Stimulated activated CD4-positive, alpha-beta T cell treated with anti-CD3 and anti-CD28 coated beads, Interleukin-1b, Interleukin-23, amount 100 ng/mL, for 1 hour (primary cell): Measurements from ENCODE around the gene CYP2S1.
A peak's percentile ranks its signal among the peaks of the same experiment; 100 is the strongest.
"Not testable (repeated sequence)": the region's sequence is repeated elsewhere in the genome, so short reads cannot be mapped to it uniquely, and the experiment has no call there.

Source experiments
- DNase-seq, 2 donors: peaks; one replicate each; pipeline ENCODE4 v3.0.0-alpha.2; 2020; ENCODE audit warnings: low read depth in 2 of 2

The CYP2S1 gene, protein sequence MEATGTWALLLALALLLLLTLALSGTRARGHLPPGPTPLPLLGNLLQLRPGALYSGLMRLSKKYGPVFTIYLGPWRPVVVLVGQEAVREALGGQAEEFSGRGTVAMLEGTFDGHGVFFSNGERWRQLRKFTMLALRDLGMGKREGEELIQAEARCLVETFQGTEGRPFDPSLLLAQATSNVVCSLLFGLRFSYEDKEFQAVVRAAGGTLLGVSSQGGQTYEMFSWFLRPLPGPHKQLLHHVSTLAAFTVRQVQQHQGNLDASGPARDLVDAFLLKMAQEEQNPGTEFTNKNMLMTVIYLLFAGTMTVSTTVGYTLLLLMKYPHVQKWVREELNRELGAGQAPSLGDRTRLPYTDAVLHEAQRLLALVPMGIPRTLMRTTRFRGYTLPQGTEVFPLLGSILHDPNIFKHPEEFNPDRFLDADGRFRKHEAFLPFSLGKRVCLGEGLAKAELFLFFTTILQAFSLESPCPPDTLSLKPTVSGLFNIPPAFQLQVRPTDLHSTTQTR

DNA sequence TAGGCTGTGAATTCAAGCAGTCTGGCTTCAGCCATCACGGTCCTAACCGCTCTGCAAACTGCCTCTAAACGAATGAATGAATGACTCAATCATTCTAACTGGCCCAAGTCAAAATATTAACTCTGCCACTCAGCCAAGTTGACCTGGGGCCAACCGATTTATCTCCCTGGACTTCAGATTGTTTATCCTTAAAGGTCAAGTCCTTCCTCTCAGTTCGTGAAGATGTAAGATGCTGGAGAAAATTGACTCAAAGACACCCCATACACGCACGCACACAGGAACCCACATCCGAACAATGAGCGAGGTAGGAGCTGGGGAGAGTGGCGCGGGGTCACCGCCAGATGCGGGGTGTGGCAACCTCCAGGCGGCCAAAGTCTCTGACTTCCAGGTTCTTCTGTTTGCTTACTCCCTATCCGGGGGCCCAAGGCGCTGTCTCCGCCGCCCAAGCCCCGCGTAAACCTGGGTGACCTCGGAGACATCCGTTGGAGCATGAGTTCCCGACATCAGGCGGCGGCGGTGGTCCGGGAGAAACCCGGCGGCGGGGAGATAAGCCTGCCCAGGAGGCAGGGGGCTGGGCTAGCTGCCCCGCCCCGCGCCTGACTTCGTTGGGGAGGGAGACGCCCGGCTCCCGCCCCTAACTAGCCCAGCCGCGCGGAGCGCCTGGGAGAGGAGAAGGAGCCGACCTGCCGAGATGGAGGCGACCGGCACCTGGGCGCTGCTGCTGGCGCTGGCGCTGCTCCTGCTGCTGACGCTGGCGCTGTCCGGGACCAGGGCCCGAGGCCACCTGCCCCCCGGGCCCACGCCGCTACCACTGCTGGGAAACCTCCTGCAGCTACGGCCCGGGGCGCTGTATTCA, at the start of gene CYP2S1:
Gene CYP2S1 (plus strand): TSS at position 646 of the 856 bp plus-strand sequence. CDS start 46 bp downstream, at position 692.
- no peak for DNase-seq

- peak; percentile 78 to 80 for DNase-seq
These were observed 48.6 kb upstream of the CYP2S1 start for GRCh38 chr19:41144403-41144802.

DNA sequence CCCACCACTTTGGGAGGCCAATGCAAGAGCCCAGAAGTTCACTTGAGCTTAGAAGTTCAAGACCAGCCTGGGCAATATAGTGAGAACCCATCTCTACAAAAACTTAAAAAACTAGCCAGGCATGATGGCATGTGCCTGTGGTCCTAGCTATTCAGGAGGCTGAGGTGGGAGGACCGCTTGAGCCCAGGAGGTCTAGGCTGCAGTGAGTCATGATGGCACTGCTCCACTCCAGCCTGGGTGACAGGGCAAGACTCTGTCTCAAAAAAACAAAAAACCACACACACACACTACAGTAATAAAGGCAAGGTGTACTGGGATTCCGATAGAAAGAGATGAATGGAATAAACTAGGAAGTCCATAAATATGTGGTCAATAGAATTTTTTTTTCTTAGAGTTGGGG, 43.2 kb upstream of the CYP2S1 start:
- no peak for DNase-seq

DNA sequence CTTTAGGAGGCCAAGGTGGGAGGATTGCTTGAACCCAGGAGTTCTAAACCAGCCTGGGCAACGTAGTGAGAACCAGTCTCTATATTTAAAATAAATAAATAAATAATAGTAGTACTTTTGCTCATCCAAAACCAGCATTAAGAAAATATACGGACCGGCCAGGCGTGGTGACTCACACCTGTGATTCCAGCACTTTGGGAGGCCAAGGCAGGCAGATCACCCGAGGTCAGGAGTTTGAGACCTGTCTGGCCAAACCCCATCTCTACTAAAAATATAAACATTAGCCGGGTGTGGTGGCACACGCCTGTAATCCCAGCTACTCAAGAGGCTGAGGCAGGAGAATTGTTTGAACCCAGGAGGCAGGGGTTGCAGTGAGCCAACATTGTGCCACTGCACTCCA, 42.0 kb upstream of the CYP2S1 start:
- not testable (repeated sequence) for DNase-seq

GRCh38 chr19:41154060-41154459, 39.0 kb upstream of the CYP2S1 start:
- DNase-seq, result no peak

- no peak for DNase-seq
These were observed 36.8 kb upstream of the CYP2S1 start for GRCh38 chr19:41156207-41156606.

GRCh38 chr19:41159881-41160280, 33.1 kb upstream of the CYP2S1 start:
- no peak for DNase-seq

GRCh38 chr19:41161903-41162302, 31.1 kb upstream of the CYP2S1 start:
- DNase-seq, result no peak

- no peak for DNase-seq
These were observed 25.8 kb upstream of the CYP2S1 start for GRCh38 chr19:41166944-41167804.

DNA sequence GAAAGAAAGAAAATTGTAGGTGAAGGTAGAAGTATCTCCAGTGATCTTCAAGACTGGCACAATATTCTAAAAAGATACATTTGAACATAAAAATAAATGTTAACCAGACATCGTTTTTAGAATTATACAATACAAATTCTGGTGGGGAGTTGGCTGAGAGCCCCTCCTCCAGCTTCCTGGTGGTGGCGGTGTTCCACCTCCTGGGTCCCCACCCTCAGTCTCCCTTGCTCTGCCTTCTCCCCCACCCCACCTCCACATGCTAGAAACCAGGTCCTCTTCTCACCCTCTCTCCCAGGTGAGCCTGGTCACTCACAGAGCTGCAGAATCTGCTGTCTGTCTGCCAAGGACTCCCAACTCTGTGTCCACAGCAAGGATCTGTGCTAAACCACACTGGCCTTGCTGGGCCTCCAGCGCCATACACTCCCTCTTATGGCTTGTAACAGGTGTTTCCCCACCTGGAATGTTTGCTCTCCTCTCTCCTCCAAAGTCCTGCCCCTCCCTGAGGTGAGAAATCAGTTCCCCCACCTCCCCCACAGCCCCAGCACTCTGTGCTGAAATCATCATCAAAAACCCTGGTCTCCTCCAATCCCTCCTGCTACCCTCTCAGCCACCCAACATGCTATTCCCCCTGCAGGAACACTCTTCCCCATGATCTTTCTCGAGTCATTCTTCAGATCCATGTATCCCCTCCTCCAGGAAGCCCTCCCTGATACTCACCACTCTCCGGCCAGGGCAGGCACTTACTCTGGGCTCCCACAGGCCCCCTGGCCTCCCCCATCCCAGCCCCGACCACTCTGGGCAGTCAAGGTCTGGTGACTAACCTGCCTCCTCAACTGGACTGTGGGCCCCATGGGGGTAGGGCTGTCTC, 20.5 kb upstream of the CYP2S1 start:
- no peak for DNase-seq

GRCh38 chr19:41174297-41174928, 18.6 kb upstream of the CYP2S1 start:
- DNase-seq, result no peak

- DNase-seq, result peak in 1 of 2 donors; percentile 7
These were observed 16.9 kb upstream of the CYP2S1 start for GRCh38 chr19:41175801-41176777.

- DNase-seq, result not testable (repeated sequence)
These were observed 12.8 kb upstream of the CYP2S1 start for GRCh38 chr19:41180173-41180572.

- no peak for DNase-seq
These were observed 5.8 kb upstream of the CYP2S1 start for GRCh38 chr19:41186971-41187883.

- no peak for DNase-seq
These were observed 5.1 kb upstream of the CYP2S1 start for GRCh38 chr19:41187884-41188279.

GRCh38 chr19:41189425-41190065, 3.5 kb upstream of the CYP2S1 start:
- no peak for DNase-seq

GRCh38 chr19:41193430-41194156, 574 bp downstream of the CYP2S1 start:
- no peak for DNase-seq
